ENCODE measurements around the gene FAF1. TPM values are rescaled to one million over a fixed set of nuclear protein-coding genes. Genes with fewer than 3 reads are reported as not detected.

Gene FAF1
- total and polyA plus RNA-seq, 2 of the 8 experiments (the other 6 are each of a cell fraction or from before 2014, with no cell fraction given) = 10.8 to 65.9 TPM

DNA sequence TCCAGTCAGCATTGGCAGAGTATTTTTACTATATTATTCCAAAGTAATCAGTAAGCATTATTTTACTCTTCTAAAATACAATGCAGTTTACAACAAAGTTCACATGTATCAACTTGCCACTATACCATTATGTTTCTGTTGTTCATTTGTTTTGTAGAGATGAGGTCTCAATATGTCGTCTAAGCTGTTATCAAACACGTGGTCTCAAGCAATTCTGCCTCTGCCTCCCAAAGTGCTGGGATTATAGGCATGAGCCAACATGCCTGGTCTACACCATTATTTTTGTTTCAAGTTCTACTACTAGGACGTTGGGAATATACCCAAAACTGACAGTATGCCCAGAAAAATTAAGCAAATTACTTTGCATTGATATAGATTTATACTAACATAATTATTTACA lies 19.8 kb downstream of the FAF1 start:
- Histone ChIP-seq H3K4ac (replicated peaks; ENCODE audit: insufficient read length, low read depth, low read length) (no peak overlapping the region), H2AK5ac (ENCODE audit: low read depth, low read length) (no peak overlapping the region), H3K9me3 (ENCODE audit: insufficient read depth in 2 of 2, low read depth in 1 of 2, low read length in 1 of 2) (no peaks in the 10 kb centered on the region), H3K9ac (replicated peaks in 1 of 4; ENCODE audit: extremely low read depth in 1 of 4, low read depth in 3 of 4, low read length in 3 of 4) (no peak overlapping the region), H3K4me3 (ENCODE audit: extremely low read depth in 1 of 4, insufficient read depth in 2 of 4, low read depth in 3 of 4, low read length in 4 of 4) (no peak overlapping the region), H3K23ac (ENCODE audit: insufficient read length) (no peak overlapping the region), H2BK120ac (replicated peaks; ENCODE audit: low read depth, low read length) (no peak overlapping the region), H3K14ac (ENCODE audit: insufficient read length) (no peak overlapping the region), H4K8ac (ENCODE audit: extremely low read depth, insufficient read depth, low read length) (no peak overlapping the region), H2BK5ac (ENCODE audit: low read depth, low read length) (no peak overlapping the region), H3K27ac (ENCODE audit: low read depth, low read length) (no peak overlapping the region), H4K20me1 (replicated peaks in 1 of 2; ENCODE audit: control insufficient read depth in 1 of 2, insufficient read depth in 2 of 2, low read length in 2 of 2) (peaks cover 2% of the 10 kb centered on the region in 2 experiments), H4K91ac (replicated peaks; ENCODE audit: insufficient read length, low read length) (no peak overlapping the region), H3K27me3 (replicated peaks in 1 of 4; ENCODE audit: control insufficient read depth in 3 of 4, extremely low read depth in 1 of 4, insufficient read depth in 3 of 4, low read length in 3 of 4) (no peaks in the 10 kb centered on the region), H2BK20ac (ENCODE audit: low read length) (no peak overlapping the region), H3K36me3 (ENCODE audit: control insufficient read depth in 2 of 4, insufficient read depth in 4 of 4, low read length in 3 of 4) (no peaks in the 10 kb centered on the region), H3K18ac (ENCODE audit: extremely low read depth, low read length) (no peak overlapping the region), H4K5ac (ENCODE audit: insufficient read length, low read depth, low read length) (no peak overlapping the region), H3K56ac (replicated peaks; ENCODE audit: insufficient read length, low read depth, low read length) (no peak overlapping the region), H2BK12ac (ENCODE audit: low read depth, low read length) (no peak overlapping the region), H3K4me1 (replicated peaks in 1 of 4; ENCODE audit: control insufficient read depth in 3 of 4, insufficient read depth in 4 of 4, low read length in 3 of 4) (no peaks in the 10 kb centered on the region), H3K79me1 (ENCODE audit: low read depth, low read length) (peaks cover 12% of the 10 kb centered on the region), H3K79me2 (ENCODE audit: control insufficient read depth in 1 of 2, insufficient read depth in 2 of 2, low read length in 2 of 2) (peaks cover 6 to 70% of the 10 kb centered on the region in 2 experiments), H3K4me2 (ENCODE audit: insufficient read depth in 1 of 2, low read depth in 2 of 2, low read length in 2 of 2) (no peak overlapping the region), H2BK15ac (ENCODE audit: low read length) (no peak overlapping the region), H2AFZ (ENCODE audit: low read length) (no peak overlapping the region), H3K23me2 (ENCODE audit: low read depth, low read length) (no peaks in the 10 kb centered on the region)
- CTCF ChIA-PET (ENCODE audit: partially characterized antibody) = interaction anchor here (1.0 to 3.8 kb wide), 2 partner anchors 11 to 19 kb away, joined by 3 to 28 read pairs; no protein-coding TSS in a partner anchor
- WGBS, 2 experiments (ENCODE audit: extremely low coverage in 1 of 2, insufficient coverage in 1 of 2, insufficient read length in 1 of 2, insufficient replicate concordance in 2 of 2, low coverage in 1 of 2, low lambda C conversion rate in 2 of 2, missing lambda C conversion rate in 1 of 2) = 77% methylated on average over 3 of the region's 3 CpGs; no CpG with 5 or more reads in 1 of the 2 experiments
- FAIRE-seq (no peak), DNase-seq (ENCODE audit: low read depth in 1 of 2, low spot score in 2 of 2) (no peak)
- POLR2A ChIA-PET (ENCODE audit: partially characterized antibody) = no interaction called here
- no peak for TF ChIP-seq POLR2A (IDR thresholded peaks at IDR 0.05; ENCODE audit: control extremely low read depth in 1 of 2, low read depth in 2 of 2, low read length in 2 of 2)
- TF ChIP-seq SIRT6 (IDR thresholded peaks at IDR 0.05; ENCODE audit: low read length) = no peak
- TF ChIP-seq KDM4A (IDR thresholded peaks at IDR 0.05; ENCODE audit: low read depth, low read length, severe bottlenecking) = no peak
- TF ChIP-seq, protein P1, sequence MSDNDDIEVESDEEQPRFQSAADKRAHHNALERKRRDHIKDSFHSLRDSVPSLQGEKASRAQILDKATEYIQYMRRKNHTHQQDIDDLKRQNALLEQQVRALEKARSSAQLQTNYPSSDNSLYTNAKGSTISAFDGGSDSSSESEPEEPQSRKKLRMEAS (IDR thresholded peaks at IDR 0.05) = no peak
- TF ChIP-seq, protein P2, sequence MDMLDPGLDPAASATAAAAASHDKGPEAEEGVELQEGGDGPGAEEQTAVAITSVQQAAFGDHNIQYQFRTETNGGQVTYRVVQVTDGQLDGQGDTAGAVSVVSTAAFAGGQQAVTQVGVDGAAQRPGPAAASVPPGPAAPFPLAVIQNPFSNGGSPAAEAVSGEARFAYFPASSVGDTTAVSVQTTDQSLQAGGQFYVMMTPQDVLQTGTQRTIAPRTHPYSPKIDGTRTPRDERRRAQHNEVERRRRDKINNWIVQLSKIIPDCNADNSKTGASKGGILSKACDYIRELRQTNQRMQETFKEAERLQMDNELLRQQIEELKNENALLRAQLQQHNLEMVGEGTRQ (IDR thresholded peaks at IDR 0.05; ENCODE audit: low read length) = no peak
- TF ChIP-seq SUZ12 (IDR thresholded peaks at IDR 0.05; ENCODE audit: low read length) = no peak
- TF ChIP-seq TCF12 (IDR thresholded peaks at IDR 0.05; ENCODE audit: low read depth, low read length) = no peak
- no peak for TF ChIP-seq CBX5 (IDR thresholded peaks at IDR 0.05; ENCODE audit: low read depth, low read length)
- TF ChIP-seq, protein P3, sequence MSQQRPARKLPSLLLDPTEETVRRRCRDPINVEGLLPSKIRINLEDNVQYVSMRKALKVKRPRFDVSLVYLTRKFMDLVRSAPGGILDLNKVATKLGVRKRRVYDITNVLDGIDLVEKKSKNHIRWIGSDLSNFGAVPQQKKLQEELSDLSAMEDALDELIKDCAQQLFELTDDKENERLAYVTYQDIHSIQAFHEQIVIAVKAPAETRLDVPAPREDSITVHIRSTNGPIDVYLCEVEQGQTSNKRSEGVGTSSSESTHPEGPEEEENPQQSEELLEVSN (IDR thresholded peaks at IDR 0.05) = no peak
- TF ChIP-seq SAP30 (IDR thresholded peaks at IDR 0.05; ENCODE audit: insufficient read depth, insufficient replicate concordance, low read length) = no peak
- no peak for TF ChIP-seq JUN (IDR thresholded peaks at IDR 0.05; ENCODE audit: low read depth, low read length)
- TF ChIP-seq CTBP2 (IDR thresholded peaks at IDR 0.05; ENCODE audit: borderline replicate concordance, insufficient read depth, insufficient read length, low read length) = no peak

Data from H1 (cell line).